ENCODE results near the gene PPP2R2C.

- TF ChIP-seq CTCF (conservative IDR thresholded peaks at IDR 0.05; ENCODE audit: low read length) (no peak), EZH2phosphoT487 (IDR thresholded peaks at IDR 0.05; ENCODE audit: borderline replicate concordance, low read depth, low read length) (no peak)
Measured at GRCh38 chr4:6416518-6417286, 55.7 kb downstream of the PPP2R2C start.

Measured in OCI-LY7 (cell line).